CD4-positive, alpha-beta T cell treated with Interleukin-4 for 1 hour (primary cell): ENCODE results near the gene EIF2AK3.
"Not testable (repeated sequence)": the region's sequence is repeated elsewhere in the genome, so short reads cannot be mapped to it uniquely, and the experiment has no call there.

Experiments
- DNase-seq, 2 donors: peaks; one replicate each; pipeline ENCODE4 v3.0.0-alpha.2; 2020 to 2022

Gene EIF2AK3

DNA sequence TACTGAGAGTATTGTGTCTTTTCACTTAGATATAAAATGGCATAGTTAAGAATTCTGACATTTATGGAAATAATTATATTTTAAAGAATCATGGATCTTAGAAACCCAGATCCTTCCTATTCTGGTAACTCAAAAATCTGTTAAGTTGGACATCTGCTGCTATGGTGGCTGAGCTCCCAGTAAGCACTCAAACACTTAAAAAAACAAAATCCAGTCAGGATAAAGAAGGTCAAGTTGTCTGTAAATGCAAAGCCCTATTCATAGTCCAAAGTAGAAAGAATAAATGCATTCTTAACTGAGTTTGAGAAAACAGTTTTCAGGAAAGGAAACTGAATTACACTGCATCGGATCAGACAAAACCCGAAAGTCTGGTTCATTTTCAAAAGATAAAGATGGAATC, 35.6 kb downstream of the EIF2AK3 start:
- no peak for DNase-seq

DNA sequence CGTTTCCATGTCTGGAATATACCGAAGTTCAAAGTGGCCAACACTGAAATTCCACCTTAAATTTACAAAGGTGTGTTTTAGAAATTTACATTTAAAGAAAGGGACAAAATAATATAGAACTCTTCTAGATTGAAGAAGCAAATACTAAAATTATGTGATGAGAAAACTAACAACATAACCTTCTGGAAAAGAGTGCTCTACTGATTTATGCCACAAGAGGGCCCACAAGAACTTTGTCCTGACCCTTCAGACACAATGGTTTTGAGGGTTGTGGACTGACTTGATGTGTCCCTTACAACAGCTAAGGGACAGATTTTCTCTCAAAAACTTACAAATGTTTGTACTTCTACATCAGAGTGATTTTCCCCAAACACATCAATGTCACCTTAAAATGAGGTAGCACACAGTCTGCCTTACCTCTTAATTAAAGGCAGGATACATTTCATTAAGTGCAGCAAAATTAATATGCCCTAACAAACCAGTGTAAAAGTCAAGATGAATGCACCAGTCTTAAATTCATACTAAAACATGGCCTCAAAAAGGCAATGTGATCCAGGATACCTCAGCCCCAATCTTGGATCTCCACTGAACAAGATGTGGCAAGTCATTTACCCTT, 36.2 kb downstream of the EIF2AK3 start:
- peak; percentile 50 to 64 for DNase-seq

DNA sequence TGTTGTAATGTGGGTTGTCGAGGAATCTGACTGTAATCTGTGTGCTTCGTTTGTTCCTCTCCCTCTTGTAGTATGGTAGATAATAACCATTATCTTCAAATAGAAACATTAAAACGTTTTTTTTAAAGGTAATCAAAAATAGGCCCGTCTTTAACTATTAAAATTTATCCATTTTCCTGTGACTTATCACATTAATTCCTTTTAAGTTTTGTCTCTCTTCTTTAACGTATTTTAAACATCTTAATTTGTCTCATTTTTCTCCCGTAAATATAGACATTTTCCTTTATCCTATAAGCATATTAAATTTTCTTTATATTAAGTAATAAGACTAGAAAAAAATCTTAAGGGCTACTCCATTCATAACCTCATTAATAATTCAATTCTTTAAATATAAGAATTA, 41.3 kb downstream of the EIF2AK3 start:
- no peak for DNase-seq

DNA sequence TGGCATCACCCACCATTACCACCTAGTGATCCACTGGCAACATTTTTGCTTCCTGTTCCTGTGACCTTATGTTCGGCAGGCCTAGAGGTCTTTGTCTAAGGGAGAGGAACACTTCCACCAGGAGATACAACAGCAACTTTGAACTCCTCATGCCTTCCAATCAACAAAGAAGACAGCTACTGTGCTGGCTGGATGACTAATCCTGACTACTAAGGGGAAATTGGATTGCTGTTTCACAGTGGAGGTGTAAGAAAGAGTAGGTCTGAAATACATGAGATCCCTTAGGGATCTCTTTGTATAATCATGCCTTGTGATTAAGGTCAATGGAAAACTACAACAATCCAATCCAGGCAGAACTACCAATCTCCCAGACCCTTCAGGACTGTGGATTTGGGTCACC, 45.2 kb downstream of the EIF2AK3 start:
- DNase-seq = no peak

DNA sequence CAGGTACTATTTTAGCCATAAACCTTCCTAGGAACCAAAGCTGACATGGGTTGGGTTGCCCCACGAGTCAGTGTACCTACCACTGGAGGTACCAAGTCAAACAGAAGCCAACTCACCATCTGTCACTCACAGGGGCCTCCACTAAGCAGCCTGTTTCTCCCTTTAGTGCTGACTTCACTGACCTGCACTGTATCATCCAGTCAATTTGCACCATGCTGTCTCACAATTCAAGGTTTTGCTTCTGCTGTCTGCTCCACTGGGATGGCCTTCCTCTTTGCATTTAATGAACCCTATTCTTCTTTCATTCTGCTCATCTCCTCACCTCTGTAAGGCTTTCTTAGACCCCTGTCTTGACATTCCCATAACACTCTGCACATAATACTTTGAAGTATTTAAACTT, 47.2 kb downstream of the EIF2AK3 start:
- DNase-seq = no peak

DNA sequence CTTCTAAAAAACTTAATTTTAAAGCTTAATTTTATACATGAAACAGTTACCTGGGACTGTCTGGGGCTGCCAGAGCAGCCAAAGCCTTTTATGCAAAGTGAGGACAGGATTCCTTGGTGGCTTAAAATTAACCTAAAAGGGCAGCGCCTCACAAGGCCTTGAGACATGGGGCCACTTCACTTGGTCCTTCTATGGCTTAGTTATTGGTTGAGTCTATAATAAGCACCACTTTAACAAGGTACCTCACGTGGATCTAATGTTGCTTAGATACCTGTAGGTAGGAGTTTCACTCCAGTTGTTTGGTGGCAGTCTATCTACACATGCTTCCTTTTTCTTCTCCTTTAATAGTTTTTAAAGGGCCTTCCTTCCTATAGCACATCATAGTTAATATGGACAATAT, 51.6 kb downstream of the EIF2AK3 start:
- no peak for DNase-seq

DNA sequence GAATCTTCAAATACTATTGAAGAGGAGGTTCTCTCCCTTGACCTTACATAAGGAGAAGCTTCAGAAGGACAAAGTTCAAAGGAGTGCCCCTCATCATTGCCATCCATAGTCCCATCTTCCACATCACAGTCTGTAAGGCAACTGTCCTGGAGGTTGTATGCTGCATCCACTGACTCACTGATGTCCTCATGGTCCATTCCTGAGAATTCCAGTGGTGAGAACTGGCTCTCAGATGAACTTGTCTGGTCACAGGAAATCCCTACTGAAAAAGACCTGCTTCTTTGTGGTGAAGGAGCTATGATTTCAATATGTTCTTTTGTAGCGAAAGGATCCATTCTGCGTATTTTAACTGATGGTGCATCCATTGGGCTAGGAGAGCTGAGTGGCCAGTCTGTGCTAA, 52.2 kb downstream of the EIF2AK3 start:
- DNase-seq = no peak

DNA sequence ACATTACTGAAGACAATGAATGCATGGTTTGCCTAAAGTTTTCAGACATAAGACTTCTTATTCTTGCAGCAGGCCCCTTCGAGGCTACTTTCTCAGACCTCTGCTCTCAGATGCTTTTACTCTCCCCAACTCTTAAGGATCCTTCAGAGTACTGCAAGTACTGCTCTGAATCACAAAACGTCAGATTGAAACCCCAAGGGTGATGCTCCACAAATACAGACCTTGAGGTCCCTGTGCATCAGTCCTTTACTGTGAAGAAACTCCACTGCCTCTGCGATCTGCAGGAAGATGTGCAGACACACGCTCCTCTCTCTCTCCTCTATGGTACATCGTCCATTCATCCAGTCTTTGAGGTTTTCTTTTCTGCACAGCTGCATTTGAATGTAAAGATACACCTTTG, 52.8 kb downstream of the EIF2AK3 start:
- no peak for DNase-seq

DNA sequence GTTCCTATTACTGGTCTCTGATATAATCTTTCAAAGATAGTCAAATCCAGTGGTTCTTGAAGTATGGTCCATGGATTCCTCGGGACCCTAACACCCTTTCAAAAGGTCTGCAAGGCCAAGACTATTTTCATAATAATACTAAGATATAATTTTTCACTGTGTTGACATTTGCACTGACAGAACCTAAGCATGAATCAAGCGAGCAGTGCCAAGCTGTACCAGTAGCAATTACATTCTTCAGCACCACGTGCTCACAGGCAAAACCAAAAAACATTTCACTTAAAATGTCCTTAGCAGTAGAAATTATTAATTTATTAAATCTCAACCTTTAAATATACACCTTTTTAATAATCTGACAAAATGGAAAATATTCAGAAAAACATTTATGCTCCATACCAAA, 59.1 kb downstream of the EIF2AK3 start:
- no peak for DNase-seq

DNA sequence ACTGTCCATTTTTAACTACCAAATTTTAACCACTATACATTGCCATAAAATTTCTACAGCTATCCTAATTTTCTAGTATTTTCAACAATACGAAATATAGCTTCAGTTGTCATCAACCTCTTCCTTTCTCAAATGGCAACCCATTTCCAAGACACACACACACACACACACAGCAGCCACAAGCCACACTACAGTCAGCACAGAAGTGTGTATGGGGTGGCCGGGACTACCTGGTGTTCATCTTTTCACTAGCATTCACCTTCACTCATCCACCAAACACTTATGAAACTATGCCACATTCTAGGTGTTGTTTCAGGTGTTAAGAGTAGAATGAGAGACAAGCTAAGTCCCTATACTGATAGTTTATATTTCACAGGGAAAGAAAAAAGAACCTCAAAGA, 62.9 kb downstream of the EIF2AK3 start:
- no peak for DNase-seq

DNA sequence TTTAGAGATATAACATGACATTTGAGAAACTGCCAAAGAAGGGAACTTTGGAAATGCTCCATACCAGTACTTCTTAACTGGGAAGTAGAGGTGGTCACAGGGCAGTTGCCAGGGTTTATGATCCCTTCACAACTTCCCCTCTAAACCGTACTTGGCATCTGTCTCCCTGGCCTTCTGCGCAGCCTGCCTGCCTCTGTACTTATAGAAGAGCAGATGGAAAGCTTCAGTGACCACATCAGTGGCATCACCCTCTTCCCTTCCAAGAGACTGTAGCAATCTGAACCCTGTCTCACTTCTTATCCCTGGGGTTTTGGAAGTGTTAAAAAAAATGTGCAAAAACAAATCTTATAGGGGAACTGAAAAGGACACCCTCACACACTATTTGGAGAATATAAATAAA, 64.1 kb downstream of the EIF2AK3 start:
- DNase-seq = no peak

DNA sequence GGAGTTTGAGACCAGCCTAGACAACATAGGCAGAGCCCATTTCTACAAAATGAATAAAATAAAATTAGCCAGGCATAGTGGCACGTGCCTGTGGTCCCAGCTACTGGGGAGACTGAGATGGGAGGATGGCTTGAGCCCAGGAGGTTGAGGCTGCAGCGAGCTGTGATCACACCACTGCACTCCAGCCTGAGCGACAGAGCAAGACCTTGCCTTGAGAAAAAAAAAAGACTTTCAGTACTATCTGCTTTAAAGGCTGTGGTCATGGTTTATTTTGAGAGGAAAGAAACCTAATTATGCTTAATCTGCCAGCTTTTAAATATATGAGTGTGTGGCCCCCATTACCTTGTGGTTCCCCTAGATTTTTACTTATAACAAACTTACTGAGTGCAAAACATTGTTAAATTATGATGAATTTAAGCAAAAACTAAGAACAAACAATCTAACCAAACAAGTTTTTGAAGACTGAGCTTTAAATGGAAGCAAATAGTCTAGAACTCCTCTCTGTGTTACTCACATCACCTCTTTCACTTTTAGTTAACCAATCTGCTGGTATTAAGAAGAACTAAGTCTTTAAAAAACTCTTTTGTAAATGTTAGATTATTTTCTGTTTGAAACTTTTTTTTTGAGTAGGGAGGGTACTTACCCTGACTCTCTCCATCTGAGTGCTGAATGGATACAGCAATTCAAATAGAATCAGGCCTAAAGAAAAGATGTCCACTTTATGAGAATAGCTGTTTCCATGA, 65.4 kb downstream of the EIF2AK3 start:
- no peak for DNase-seq

DNA sequence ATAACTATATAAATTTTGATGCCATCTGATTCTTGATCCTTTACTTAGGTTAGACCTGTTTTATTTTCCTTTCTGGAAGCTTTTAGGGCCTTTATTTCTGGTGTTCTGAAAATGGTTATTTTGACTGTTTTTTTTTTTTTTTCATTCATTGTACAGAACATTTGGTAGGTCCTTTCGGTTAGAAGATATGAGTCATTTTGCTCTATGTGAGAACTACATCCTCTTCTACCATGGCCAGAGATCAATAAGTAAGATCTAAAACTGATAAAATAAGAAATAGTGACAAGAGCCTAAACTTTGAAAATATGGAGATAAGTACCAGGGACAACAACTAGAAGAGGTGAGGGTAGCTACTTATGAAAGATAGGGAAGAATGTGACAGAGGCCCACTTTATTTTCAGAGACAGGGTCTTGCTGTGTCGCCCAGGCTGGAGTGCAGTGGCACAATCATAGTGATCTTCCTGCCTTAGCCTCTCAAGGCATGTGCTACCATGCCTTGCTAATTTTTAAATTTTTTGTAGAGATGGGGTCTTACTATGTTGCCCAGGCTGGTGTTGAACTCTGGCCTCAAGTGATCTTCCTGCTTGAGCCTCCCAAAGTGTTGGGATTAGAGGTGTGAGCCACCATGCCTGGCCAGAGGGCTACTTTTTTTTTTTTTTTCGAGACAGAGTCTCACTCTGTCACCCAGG, 66.5 kb downstream of the EIF2AK3 start:
- no peak for DNase-seq

DNA sequence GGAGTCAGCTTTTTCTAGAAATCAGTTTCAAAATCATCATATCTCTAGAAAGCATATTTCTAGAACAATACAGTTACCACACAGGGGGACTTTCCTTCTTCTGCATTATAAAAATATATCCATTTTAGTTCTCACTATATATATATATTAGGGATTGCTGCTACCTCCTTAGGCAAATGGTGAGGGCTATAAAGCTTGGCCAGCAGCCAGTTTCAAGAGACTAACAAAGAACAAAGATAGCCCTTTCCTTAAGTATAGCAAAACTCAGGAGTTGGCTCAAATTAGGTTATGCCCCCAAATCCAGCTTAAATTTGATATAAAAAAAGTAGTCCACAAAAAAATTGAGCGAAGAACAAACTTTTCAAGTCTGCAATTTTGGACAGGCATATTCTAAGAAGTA, 70.0 kb downstream of the EIF2AK3 start:
- no peak for DNase-seq

DNA sequence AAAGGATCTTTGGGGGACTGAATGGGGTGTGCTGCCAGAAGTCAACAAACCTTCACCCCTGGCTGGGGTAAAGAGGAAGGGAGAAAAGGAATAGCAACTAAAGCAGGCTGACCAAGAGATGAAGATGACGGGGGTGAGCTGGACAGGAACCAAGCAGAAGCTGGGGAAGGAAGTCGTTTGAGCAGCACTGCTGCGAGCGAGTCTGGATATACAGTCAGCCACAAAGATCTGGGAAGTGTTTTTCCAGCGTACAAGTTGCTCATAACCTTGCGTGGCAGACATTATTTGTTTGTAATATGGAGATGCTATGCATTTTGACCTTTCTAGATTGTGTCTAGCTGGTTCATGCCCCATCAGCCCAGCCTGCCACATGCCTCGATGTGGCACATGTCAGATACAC, 71.2 kb downstream of the EIF2AK3 start:
- no peak for DNase-seq

DNA sequence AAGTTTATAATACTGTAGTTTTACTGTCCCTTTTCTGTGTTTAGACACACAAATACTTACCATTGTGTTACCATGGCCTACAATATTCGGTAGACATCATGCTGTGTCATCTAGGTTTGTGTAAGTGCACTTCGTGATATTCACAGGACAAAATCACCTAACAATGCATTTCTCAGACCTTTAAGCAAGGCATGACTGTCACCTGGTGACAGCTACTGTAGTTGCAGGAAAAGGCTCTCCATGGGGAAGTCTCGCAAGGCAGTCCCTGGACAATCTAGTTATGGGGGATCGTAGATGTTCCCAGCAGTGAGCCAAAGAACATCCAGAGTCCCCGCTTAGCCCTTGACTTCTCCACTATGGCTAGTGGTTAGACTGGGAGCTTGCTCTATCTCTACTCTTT, 73.1 kb downstream of the EIF2AK3 start:
- no peak for DNase-seq

DNA sequence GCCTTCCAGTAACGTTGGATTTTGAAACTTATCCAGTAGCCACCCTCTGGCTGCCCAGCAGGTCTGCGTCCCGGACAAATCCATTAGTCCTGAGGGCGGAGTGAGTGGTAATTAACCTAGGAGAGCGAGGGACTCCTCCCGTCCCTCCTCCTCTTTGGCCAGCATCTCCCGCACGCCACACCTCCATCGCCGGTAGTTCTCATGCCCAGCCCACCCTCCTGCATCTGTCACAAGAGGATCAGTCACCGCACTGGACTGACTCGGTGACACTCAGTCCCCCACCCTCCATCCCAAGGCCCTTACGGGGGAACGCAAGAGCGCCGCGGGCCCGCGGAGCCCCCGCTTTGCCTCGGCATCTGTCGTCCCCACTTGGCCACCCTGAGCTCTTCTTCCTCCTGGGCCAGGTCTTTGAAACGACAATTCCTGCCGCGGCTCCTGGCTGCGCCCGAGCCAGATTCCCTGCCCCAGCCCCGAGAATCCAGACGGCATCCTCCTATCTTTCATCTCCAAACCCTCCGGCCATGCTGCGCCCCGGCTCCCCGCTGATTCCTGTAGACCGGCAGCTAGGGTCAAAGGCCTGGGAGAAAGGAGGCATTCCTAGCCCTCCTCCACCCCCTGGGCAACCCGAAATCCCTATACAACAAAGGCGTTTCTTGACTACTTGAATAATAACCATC, 77.5 kb downstream of the EIF2AK3 start:
- no peak for DNase-seq

DNA sequence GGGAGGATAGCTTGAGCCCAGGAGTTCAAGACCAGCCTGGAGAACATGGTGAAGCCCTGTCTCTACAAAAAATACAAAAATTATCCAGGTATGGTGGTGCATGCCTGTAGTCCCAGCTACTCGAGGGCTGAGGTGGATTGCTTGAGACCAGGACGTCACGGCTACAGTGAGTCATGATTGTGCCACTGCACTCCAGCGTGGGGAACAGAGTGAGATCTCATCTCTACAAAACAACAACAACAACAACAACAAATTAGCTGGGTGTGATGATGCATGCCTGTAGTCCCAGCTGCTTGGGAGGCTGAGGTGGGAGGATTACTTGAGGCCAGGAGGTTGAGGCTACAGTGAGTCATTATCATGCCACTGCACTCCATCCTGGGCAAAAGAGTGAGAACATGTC, 81.0 kb downstream of the EIF2AK3 start:
- not testable (repeated sequence) for DNase-seq

DNA sequence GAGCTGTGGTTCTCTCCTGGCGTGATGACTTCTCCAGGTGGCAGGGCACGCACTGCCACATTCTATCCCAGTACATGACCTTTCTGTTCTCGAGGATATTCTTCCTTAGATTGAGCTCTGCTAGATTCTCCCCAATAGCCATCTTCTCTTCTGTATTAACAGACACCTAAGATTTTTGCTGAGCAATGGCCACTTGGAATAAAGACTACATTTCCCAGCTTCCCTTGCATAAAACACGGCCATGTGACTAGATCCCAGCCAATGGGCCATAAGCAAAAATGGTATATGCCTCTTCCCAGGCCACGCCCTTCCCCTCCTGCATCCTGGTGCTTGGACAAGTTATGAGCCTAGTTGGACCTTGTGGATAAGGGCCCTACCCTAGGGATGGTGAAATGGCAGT, 82.1 kb downstream of the EIF2AK3 start:
- DNase-seq = no peak

DNA sequence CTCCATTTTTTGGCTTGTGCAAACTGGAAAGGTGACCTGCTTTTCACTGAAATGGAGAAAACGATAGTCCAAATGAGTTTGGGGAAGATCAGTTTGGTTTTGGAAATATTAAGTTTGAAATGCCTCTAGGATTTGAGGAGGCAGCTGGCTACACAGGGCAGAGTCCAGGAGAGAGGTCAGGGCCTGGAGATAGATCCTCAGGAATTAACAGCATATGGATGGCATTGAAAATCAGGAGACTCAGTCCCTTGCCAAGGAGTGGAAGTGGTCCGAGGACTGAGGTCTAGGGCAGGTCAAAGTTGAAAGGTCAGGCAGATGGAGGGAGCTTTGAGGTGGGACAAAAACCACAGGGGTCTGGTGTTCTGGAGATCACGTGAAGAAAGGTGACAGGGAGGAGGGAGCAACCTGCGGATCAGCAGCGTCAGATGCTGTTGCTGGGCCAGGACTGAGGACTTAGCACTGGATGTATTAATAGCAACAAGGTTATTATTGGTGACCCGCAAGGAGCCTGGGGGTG, 83.7 kb downstream of the EIF2AK3 start:
- no peak for DNase-seq

DNA sequence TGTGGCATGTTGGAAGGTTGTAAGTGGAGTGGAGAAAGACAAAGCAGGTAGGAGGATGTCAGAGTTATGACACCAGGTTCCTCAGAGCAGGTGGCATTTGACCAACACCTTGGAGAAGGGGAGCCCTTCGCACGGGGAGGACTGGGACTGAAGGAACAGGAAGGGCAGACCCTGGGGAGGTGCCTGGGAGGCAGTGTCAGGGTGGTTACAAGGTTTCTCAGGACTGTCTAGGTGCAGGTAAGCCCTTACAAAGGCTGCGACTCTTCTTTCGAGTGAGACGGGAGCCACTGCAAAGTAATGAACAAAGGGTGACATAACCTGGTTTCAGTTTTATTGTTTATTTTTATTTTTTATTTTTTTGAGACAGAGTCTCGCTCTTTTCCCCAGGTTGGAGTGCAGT, 84.6 kb downstream of the EIF2AK3 start:
- no peak for DNase-seq

DNA sequence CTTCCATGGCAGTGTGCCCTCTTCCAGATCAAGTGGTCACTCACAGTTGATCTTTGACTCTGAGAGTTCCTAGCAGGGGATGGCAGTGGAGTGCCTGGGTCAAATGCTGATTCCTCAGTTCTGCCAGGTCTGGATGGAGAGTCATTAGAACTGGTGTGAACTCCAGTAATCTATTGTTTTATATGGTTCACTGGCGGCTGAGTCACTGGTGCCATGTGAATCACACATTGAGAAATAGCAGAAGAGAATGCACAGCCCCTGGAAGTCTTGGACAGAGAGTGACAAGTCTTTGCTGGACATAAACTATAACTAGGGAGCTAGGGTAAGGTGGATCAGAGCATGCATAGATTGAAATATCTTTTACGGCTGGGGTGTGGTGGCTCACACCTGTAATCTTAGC, 86.9 kb downstream of the EIF2AK3 start:
- no peak for DNase-seq

DNA sequence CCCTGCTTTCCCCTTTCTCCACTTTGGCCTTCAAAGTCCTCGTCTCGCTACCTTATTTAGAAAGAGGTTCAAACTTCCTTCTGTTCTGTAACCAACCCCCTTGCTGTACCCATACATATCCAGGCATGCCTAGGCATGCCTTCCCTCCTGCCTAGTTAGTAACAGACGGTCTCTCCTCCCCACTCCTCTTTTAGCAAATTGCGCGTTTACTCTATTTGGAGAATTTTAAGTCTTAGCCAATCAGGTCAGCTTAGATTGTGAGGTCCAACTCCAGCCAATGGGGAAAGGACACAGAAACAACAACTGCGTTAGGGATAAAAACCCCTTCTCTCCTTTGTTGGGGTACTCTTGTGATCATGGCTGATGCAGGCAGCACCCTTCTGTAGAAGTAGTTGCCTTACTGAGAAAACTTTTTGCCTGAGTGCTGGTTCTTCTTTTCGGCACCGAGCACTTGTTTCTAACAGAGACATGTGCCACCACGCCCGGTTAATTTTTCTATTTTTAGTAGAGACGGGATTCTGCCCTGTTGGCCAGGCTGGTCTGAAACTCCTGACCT, 88.8 kb downstream of the EIF2AK3 start:
- no peak for DNase-seq
